RCC 7860 (cell line): ENCODE measurements around the gene RFXANK.

ENCODE experiments used
- DNase-seq: peaks from one replicate; pipeline ENCODE4 v3.0.0-alpha.2; 2015; ENCODE audit warnings: low spot score
- FAIRE-seq: peaks from 2 replicates; lab custom pipeline; 2012; peaks lifted over from hg19 to GRCh38; lab: Jason Lieb, UNC

RFXANK gene

DNA sequence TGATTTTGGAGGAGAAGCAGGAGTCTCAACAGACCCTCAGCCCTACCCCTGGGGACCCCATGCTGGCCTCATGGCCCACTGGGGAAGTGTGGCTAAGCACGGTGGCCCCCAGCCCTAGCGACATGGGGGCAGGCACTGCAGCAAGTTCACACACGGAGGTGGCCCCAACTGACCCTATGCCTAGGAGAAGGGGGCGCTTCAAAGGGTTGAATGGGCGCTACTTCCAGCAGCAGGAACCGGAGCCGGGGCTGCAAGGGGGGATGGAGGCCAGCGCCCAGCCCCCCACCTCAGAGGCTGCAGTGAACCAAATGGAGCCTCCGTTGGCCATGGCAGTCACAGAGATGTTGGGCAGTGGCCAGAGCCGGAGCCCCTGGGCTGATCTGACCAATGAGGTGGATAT lies 34.6 kb downstream of the RFXANK start:
- no peak for DNase-seq
- no peak for FAIRE-seq

DNA sequence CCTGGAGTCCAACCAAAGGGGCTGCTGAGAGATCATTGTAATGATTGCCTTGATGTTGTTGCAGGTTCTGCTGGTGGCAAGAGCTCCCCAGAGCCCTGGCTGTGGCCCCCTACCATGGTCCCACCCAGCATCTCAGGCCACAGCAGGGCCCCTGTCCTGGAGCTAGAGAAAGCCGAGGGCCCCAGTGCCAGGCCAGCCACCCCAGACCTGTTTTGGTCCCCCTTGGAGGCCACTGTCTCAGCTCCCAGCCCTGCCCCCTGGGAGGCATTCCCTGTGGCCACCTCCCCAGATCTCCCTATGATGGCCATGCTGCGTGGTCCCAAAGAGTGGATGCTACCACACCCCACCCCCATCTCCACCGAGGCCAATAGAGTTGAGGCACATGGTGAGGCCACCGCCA lies 35.2 kb downstream of the RFXANK start:
- FAIRE-seq (no peak), DNase-seq (no peak)

DNA sequence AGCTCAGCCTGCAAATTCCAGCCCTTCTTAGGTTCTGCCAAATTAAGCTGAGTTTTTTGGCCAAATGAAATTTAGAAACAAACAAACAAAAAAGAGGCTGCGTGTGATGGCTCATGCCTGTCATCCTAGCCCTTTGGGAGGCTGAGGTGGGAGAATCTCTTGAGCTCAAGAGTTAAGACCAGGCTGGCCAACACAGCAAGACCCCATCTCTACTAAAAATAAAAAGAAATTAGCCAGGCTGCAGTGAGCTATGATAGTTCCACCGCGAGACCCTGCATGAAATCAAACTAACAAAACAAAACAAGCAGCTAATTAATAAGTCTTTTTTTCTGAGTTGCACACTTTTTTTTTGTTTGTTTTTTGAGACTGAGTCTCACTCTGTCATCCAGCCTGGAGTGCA lies 37.6 kb downstream of the RFXANK start:
- DNase-seq = no peak

GRCh38 chr19:19230999-19231398 lies 38.9 kb downstream of the RFXANK start:
- FAIRE-seq = no peak
- no peak for DNase-seq

More for the DNA sequence above, 37.6 kb downstream of the RFXANK start:
- no peak for FAIRE-seq

DNA sequence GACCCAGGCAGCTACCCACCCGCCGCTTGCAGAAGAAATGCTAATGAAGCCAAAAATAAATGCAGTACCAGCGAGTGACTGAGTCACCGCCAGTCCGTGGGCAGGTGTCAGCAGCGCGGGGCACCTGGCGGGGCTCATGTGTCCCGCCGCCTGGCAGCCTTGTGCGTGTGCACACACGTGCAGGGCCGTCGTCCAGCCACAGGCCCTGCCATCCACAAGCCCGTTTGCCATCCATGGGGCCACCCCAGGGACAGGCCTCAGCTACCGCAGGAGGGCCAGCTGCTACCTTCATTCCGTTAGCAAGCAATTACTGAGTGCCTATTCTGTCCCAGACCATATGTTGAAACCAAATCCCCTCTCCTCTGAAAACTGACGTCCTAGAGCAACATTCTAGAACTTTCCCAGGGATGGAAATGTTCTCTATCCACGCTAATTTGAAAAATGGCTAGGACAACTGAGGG lies 40.2 kb downstream of the RFXANK start:
- FAIRE-seq = no peak

DNA sequence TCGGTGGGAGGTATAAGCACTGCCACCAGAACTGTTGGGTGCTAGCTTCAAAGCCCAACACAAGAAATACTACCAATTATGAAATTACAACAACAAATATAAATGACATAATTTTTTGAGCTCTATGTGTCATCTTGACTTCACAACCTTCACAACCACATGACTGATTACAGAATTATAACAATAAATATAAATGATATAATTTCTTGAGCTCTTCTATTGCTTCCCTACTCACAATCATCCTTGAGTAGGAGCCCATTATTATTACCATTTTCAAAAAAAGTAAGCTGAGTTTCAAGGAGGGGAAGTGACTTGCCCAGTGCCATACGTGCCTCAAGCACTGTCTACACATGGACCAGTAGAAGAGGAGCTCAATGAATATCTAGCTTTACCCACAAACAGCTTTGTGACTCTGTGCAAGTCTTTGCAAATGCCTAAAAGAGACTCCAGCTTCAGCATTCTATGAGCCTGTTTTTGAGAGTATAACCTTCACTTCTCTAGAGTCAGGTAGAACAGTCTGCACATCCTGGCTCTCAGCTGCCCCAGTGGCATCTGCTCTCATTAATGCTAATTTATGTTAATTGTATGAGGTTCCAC lies 42.3 kb downstream of the RFXANK start:
- no peak for FAIRE-seq
- DNase-seq = no peak

More for the DNA sequence above, 40.2 kb downstream of the RFXANK start:
- no peak for DNase-seq

DNA sequence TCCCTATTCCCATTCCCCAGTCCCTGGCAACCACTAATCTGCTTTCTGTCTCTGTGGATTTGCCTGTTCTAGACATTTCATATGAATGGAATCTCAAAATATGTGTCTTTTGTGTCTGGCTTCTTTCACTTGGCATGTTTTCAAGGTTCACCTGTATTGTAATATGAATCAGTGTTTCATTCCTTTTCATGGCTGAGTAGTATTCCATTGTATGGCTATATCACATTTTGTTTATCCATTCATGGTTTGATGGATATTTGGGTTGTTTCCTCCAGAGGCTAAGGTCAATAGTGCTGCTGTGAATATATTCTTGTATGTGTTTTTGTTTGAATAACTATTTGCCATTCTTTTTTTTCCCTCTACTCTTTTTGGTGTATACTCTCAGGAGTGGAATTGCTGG lies 44.1 kb downstream of the RFXANK start:
- FAIRE-seq = no peak
- no peak for DNase-seq

DNA sequence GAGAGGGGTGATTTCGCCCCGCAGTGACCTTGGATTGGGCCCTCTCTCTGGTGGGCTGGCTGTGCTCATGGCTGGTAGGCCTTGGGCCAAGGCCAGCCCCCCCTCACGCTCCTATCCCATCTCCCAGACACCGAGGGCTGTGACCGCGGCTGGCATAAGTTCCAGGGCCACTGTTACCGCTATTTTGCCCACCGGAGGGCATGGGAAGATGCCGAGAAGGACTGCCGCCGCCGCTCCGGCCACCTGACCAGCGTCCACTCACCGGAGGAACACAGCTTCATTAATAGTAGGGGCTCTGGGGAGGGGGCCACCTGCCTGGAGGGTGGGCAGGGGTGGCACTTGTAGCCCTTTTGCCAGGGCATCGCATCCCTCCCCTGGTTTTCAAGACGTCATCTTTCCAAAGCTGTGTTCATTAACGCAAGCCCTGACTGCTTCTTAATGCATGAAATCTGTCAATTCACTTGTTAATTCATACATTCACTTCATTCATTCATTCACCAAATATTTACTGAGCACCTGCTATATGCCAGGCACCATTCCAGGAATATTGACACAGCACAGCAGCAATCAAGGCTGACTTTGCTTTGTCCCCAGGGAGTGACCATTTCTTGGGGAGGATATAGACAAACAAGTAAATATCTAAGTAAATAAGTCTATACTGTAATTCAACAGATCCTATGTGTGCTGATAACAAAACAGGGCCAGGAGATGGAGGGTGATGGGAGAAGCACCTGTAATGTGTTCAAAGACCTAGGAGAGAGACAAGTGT lies 46.3 kb downstream of the RFXANK start:
- FAIRE-seq (no peak), DNase-seq (no peak)

DNA sequence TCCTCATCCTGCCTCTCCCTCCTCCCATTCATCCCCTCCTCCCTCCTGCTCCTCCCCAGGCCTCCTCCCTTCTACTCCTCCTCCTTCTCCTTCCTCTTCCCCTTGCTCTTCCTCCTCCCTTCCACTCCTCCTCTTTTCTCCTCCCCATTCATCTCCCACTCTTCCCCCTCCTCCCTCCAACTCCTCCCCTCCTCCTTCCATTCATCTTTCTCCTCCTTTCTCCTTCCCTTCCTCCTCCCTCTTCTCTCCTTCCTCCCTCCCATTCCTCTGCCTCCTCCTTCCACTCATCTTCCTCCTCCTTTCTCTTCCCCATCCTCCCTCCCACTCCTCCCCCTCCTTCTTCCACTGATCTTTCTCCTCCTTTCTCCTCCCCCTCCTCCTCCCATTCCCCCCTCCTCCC lies 47.6 kb downstream of the RFXANK start:
- FAIRE-seq (no peak), DNase-seq (no peak)

GRCh38 chr19:19240476-19240875 lies 48.4 kb downstream of the RFXANK start:
- DNase-seq (no peak), FAIRE-seq (no peak)

- no peak for FAIRE-seq
These were observed 58.2 kb downstream of the RFXANK start for GRCh38 chr19:19250196-19250801.

More at GRCh38 chr19:19250196-19250801, 58.2 kb downstream of the RFXANK start:
- no peak for DNase-seq
